ENCODE measurements around the gene HS3ST4.

The HS3ST4 gene

GRCh38 chr16:25905810-25906209 lies 214.1 kb downstream of the HS3ST4 start:
- no peak overlapping the region for H3K4me3 ChIP-seq
- DNase-seq (ENCODE audit: low spot score in 2 of 2), result no peak
- H3K4me1 ChIP-seq, result no peaks in the 10 kb centered on the region
- H3K27me3 ChIP-seq (ENCODE audit: low read depth), result no peaks in the 10 kb centered on the region
- H3K36me3 ChIP-seq (replicated peaks), result no peaks in the 10 kb centered on the region
- no peaks in the 10 kb centered on the region; the same call in 1 of the 2 replicates for H3K9me3 ChIP-seq
- in situ Hi-C loops (cut with MboI; ENCODE audit: low sequenced_read_pairs), result no loop called here

GRCh38 chr16:25910971-25911370 lies 219.2 kb downstream of the HS3ST4 start:
- no peak overlapping the region for H3K4me3 ChIP-seq
- in situ Hi-C loops (cut with MboI; ENCODE audit: low sequenced_read_pairs), result no loop called here
- no peak for DNase-seq (ENCODE audit: low spot score in 2 of 2)
- H3K27me3 ChIP-seq (ENCODE audit: low read depth), result no peaks in the 10 kb centered on the region
- no peaks in the 10 kb centered on the region for H3K36me3 ChIP-seq (replicated peaks)
- H3K9me3 ChIP-seq, result no peaks in the 10 kb centered on the region; the same call in 1 of the 2 replicates
- H3K4me1 ChIP-seq, result no peaks in the 10 kb centered on the region

- in situ Hi-C loops (cut with MboI; ENCODE audit: low sequenced_read_pairs), result no loop called here
- H3K4me1 ChIP-seq, result no peaks in the 10 kb centered on the region
- no peak for DNase-seq (ENCODE audit: low spot score in 2 of 2)
Measured at GRCh38 chr16:25912321-25912720, 220.6 kb downstream of the HS3ST4 start.

GRCh38 chr16:25914357-25914962 lies 222.7 kb downstream of the HS3ST4 start:
- H3K27me3 ChIP-seq (ENCODE audit: low read depth), result no peaks in the 10 kb centered on the region
- no peak for DNase-seq (ENCODE audit: low spot score in 2 of 2)
- no peak overlapping the region for H3K4me3 ChIP-seq
- in situ Hi-C loops (cut with MboI; ENCODE audit: low sequenced_read_pairs), result no loop called here
- no peaks in the 10 kb centered on the region for H3K36me3 ChIP-seq (replicated peaks)
- no peaks in the 10 kb centered on the region for H3K9me3 ChIP-seq
- H3K4me1 ChIP-seq, result no peaks in the 10 kb centered on the region

More at GRCh38 chr16:25912321-25912720, 220.6 kb downstream of the HS3ST4 start:
- Histone ChIP-seq H3K9me3 (no peaks in the 10 kb centered on the region; the same call in 1 of the 2 replicates), H3K27me3 (ENCODE audit: low read depth) (no peaks in the 10 kb centered on the region), H3K4me3 (no peak overlapping the region), H3K36me3 (replicated peaks) (no peaks in the 10 kb centered on the region)

GRCh38 chr16:25916037-25916436 lies 224.3 kb downstream of the HS3ST4 start:
- no peaks in the 10 kb centered on the region for H3K4me1 ChIP-seq
- H3K36me3 ChIP-seq (replicated peaks), result no peaks in the 10 kb centered on the region
- no peaks in the 10 kb centered on the region for H3K27me3 ChIP-seq (ENCODE audit: low read depth)
- H3K4me3 ChIP-seq, result no peak overlapping the region
- H3K9me3 ChIP-seq, result no peaks in the 10 kb centered on the region
- DNase-seq (ENCODE audit: low spot score in 2 of 2), result no peak
- in situ Hi-C loops (cut with MboI; ENCODE audit: low sequenced_read_pairs), result no loop called here

- Histone ChIP-seq H3K27me3 (ENCODE audit: low read depth) (no peaks in the 10 kb centered on the region), H3K9me3 (no peaks in the 10 kb centered on the region), H3K36me3 (replicated peaks) (no peaks in the 10 kb centered on the region), H3K4me3 (no peak overlapping the region), H3K4me1 (no peaks in the 10 kb centered on the region)
- in situ Hi-C loops (cut with MboI; ENCODE audit: low sequenced_read_pairs), result no loop called here
- DNase-seq (ENCODE audit: low spot score in 2 of 2), result no peak
Measured at GRCh38 chr16:25922438-25922837, 230.7 kb downstream of the HS3ST4 start.

- Histone ChIP-seq H3K4me3 (no peak overlapping the region), H3K4me1 (no peaks in the 10 kb centered on the region), H3K36me3 (replicated peaks) (no peaks in the 10 kb centered on the region), H3K9me3 (no peaks in the 10 kb centered on the region), H3K27me3 (ENCODE audit: low read depth) (no peaks in the 10 kb centered on the region)
- in situ Hi-C loops (cut with MboI; ENCODE audit: low sequenced_read_pairs), result no loop called here
- DNase-seq (ENCODE audit: low spot score in 2 of 2), result no peak
Measured at GRCh38 chr16:25925421-25925820, 233.7 kb downstream of the HS3ST4 start.

GRCh38 chr16:25931473-25932035 lies 239.8 kb downstream of the HS3ST4 start:
- no peaks in the 10 kb centered on the region for H3K9me3 ChIP-seq
- no peaks in the 10 kb centered on the region for H3K4me1 ChIP-seq
- no peak for DNase-seq (ENCODE audit: low spot score in 2 of 2)
- H3K27me3 ChIP-seq (ENCODE audit: low read depth), result no peaks in the 10 kb centered on the region
- H3K4me3 ChIP-seq, result no peak overlapping the region
- H3K36me3 ChIP-seq (replicated peaks), result no peaks in the 10 kb centered on the region
- in situ Hi-C loops (cut with MboI; ENCODE audit: low sequenced_read_pairs), result no loop called here

GRCh38 chr16:25941800-25942499 lies 250.2 kb downstream of the HS3ST4 start:
- in situ Hi-C loops (cut with MboI; ENCODE audit: low sequenced_read_pairs), result no loop called here
- DNase-seq (ENCODE audit: low spot score in 2 of 2), result no peak

GRCh38 chr16:25950586-25951281 lies 259.0 kb downstream of the HS3ST4 start:
- no peaks in the 10 kb centered on the region for H3K27me3 ChIP-seq (ENCODE audit: low read depth)
- H3K9me3 ChIP-seq, result no peaks in the 10 kb centered on the region
- in situ Hi-C loops (cut with MboI; ENCODE audit: low sequenced_read_pairs), result no loop called here
- no peaks in the 10 kb centered on the region for H3K36me3 ChIP-seq (replicated peaks)
- no peaks in the 10 kb centered on the region for H3K4me1 ChIP-seq
- no peak overlapping the region for H3K4me3 ChIP-seq
- no peak for DNase-seq (ENCODE audit: low spot score in 2 of 2)

More at GRCh38 chr16:25941800-25942499, 250.2 kb downstream of the HS3ST4 start:
- Histone ChIP-seq H3K4me3 (no peak overlapping the region), H3K4me1 (no peaks in the 10 kb centered on the region), H3K36me3 (replicated peaks) (no peaks in the 10 kb centered on the region), H3K27me3 (ENCODE audit: low read depth) (no peaks in the 10 kb centered on the region), H3K9me3 (0 out of 2 replicates have a peak, but pooled peaks cover 2% of the 10 kb centered on the region)

- in situ Hi-C loops (cut with MboI; ENCODE audit: low sequenced_read_pairs), result no loop called here
- no peak overlapping the region for H3K4me3 ChIP-seq
Measured at GRCh38 chr16:25951999-25952398, 260.2 kb downstream of the HS3ST4 start.

GRCh38 chr16:25952983-25953382 lies 261.2 kb downstream of the HS3ST4 start:
- H3K4me3 ChIP-seq, result no peak overlapping the region
- in situ Hi-C loops (cut with MboI; ENCODE audit: low sequenced_read_pairs), result no loop called here
- DNase-seq (ENCODE audit: low spot score in 2 of 2), result no peak
- no peaks in the 10 kb centered on the region for H3K9me3 ChIP-seq
- H3K36me3 ChIP-seq (replicated peaks), result no peaks in the 10 kb centered on the region
- H3K27me3 ChIP-seq (ENCODE audit: low read depth), result no peaks in the 10 kb centered on the region
- no peaks in the 10 kb centered on the region for H3K4me1 ChIP-seq

More at GRCh38 chr16:25951999-25952398, 260.2 kb downstream of the HS3ST4 start:
- Histone ChIP-seq H3K36me3 (replicated peaks) (no peaks in the 10 kb centered on the region), H3K4me1 (no peaks in the 10 kb centered on the region), H3K9me3 (no peaks in the 10 kb centered on the region), H3K27me3 (ENCODE audit: low read depth) (no peaks in the 10 kb centered on the region)
- DNase-seq (ENCODE audit: low spot score in 2 of 2), result no peak

- Histone ChIP-seq H3K9me3 (no peaks in the 10 kb centered on the region), H3K27me3 (ENCODE audit: low read depth) (no peaks in the 10 kb centered on the region), H3K4me1 (no peaks in the 10 kb centered on the region), H3K4me3 (no peak overlapping the region), H3K36me3 (replicated peaks) (no peaks in the 10 kb centered on the region)
- DNase-seq (ENCODE audit: low spot score in 2 of 2), result no peak
- in situ Hi-C loops (cut with MboI; ENCODE audit: low sequenced_read_pairs), result no loop called here
Measured at GRCh38 chr16:25957707-25958106, 265.9 kb downstream of the HS3ST4 start.

- H3K9me3 ChIP-seq, result no peaks in the 10 kb centered on the region
- H3K4me3 ChIP-seq, result no peak overlapping the region
- in situ Hi-C loops (cut with MboI; ENCODE audit: low sequenced_read_pairs), result no loop called here
- no peaks in the 10 kb centered on the region for H3K4me1 ChIP-seq
- H3K27me3 ChIP-seq (ENCODE audit: low read depth), result no peaks in the 10 kb centered on the region
- DNase-seq (ENCODE audit: low spot score in 2 of 2), result no peak
- no peaks in the 10 kb centered on the region for H3K36me3 ChIP-seq (replicated peaks)
Measured at GRCh38 chr16:25959221-25959620, 267.5 kb downstream of the HS3ST4 start.

Data from HAP-1 (cell line).